Measurements from ENCODE around the gene GNAL.
"Not testable (repeated sequence)": the region's sequence is repeated elsewhere in the genome, so short reads cannot be mapped to it uniquely, and the experiment has no call there.

The GNAL gene

DNA sequence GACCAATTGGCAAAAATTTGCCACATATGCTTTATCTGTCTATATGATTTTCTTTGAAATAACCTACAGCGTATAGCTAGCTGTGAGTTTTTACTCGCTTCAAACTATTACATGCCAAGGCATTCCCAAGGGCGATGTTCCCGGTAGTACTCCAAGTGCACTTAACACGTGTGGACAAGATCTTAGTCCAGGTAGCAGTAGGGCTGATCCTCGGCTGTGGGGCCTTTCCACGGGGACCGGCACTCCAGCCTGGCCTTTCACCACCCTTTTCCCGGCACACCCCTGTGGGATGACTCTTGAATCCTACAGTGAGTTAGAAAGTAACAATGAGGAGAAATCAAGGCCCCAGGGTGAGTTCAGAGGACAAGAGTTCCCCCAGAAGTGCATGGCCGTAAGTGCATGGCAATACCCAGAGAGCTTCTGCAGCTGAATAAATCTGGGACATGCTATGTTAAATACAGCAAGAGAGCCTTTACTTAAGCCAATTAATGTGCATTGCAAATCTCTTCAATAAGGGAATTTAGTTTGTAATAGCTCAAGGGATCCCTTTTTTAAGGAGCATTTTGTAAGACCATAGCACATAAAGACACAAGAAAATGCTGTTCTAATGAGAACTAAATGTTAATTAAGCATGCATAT lies 188.6 kb downstream of the GNAL start:
- no peak for DNase-seq (ENCODE audit: low read depth)

GRCh38 chr18:11880586-11881304 lies 191.7 kb downstream of the GNAL start:
- DNase-seq (ENCODE audit: low read depth): no peak

GRCh38 chr18:11882636-11883035 lies 193.6 kb downstream of the GNAL start:
- no peak for DNase-seq (ENCODE audit: low read depth)

DNA sequence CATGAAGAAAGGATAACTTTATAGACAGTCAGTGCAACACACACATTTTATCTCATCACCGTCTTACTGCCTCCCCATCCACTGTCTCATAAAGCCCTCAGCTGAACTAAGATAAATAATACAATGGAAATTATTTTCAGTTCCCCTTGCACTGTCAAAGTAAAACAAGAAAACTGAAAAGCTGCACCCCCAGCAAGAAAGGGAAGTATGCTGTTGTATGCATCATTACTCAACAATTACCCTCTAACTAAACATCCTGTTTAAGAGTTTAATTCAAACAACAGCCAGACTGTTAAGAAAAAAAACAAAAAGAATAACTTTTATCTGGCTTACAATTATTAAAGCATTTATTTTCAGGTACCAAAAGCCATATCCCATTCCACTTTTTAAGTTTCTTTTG lies 194.1 kb downstream of the GNAL start:
- DNase-seq (ENCODE audit: low read depth): no peak

- no peak for DNase-seq (ENCODE audit: low read depth)
Observed at GRCh38 chr18:11884396-11885030, 195.4 kb downstream of the GNAL start.

DNA sequence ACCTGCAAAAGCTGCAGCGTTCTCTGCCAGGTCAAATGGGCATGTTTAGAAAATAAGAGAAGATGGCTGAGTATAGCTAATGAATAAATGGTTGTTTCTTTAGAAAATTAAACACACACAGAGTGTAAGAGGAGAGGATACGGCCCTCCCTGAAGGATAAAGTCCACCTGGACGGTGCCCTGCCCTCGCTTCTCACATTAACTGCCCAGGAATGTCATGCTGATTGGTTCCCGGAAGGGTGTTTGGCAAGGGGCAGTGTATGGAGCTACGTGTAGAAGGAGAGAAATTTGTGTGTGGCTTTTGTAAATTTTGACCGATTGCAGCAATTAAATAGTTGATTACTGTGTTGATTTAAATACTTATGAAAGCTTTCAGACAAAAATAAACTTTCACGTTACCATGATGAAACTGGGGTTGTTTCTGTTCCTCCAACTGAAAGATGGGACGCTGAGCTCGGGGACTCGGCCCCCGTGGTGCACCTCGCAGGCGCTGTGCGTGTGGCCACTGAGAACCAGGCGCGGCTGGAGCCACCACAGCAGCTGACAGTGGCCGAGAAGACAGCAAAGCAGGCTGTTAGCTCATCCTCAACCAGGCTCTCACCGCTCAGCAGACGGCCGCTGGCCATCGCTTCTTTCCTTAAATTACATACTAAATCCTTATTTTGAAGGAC lies 196.3 kb downstream of the GNAL start:
- DNase-seq (ENCODE audit: low read depth): no peak

- no peak for DNase-seq (ENCODE audit: low read depth)
Observed at GRCh38 chr18:11886577-11887110, 197.6 kb downstream of the GNAL start.

- no peak for DNase-seq (ENCODE audit: low read depth)
Observed at GRCh38 chr18:11887328-11888128, 198.5 kb downstream of the GNAL start.

GRCh38 chr18:11888726-11889125 lies 199.7 kb downstream of the GNAL start:
- DNase-seq (ENCODE audit: low read depth): no peak

DNA sequence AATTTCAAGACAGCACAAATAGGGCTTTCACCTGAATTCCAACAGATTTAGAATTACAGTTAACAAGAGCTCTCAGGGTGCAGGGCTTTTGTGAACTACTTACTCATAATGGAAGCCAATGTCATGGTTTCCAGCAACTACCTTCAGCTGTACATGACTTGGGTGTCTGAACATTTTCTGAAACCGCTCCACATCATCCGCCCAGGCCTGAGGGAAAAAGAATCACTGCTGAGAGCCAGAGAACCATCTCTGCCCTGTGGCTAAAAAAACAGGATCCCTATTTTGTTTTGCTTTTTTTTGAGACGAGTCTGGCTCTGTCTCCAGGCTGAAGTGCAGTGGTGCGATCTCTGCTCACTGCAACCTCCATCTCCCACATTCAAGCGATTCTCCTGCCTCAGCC lies 200.2 kb downstream of the GNAL start:
- no peak for DNase-seq (ENCODE audit: low read depth)

GRCh38 chr18:11891737-11892136 lies 202.7 kb downstream of the GNAL start:
- DNase-seq (ENCODE audit: low read depth): no peak

DNA sequence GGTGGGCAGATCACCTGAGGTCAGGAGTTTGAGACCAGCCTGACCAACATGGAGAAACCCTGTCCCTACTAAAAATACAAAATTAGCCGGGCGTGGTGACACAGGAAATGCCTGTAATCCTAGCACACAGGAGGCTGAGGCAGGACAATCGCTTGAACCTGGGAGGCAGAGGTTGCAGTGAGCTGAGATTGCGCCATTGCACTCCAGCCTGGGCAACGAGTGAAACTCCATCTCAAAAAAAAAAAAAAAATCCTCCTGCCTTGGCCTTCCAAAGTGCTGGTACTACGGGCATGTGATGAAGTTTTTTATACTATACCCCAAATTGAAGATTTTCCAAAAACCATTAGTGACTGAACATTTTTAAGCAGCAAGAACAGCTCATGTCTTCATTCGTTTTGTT lies 203.4 kb downstream of the GNAL start:
- not testable (repeated sequence) for DNase-seq (ENCODE audit: low read depth)

GRCh38 chr18:11897781-11898180 lies 208.7 kb downstream of the GNAL start:
- DNase-seq (ENCODE audit: low read depth): no peak

DNA sequence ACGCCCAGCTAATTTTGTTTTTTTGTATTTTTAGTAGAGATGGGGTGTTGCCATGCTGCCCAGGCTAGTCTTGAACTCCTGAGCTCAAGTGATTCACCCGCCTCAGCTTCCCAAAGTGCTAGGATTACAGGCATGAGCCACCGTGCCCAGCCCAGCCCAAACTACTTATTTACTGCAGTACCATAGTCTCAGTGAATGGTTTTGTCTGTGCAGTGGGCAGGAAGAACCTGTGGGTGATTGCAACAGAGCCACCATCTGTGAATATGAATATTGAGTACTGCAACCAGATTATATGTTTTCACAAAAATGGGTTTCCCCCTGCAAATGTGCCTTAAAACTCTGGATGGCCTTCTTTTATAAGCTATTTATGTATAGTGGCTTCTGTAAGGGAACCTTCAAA lies 210.0 kb downstream of the GNAL start:
- no peak for DNase-seq (ENCODE audit: low read depth)

- DNase-seq (ENCODE audit: low read depth): no peak
Observed at GRCh38 chr18:11901826-11902438, 212.9 kb downstream of the GNAL start.

- DNase-seq (ENCODE audit: low read depth): no peak
Observed at GRCh38 chr18:11902522-11903292, 213.6 kb downstream of the GNAL start.

DNA sequence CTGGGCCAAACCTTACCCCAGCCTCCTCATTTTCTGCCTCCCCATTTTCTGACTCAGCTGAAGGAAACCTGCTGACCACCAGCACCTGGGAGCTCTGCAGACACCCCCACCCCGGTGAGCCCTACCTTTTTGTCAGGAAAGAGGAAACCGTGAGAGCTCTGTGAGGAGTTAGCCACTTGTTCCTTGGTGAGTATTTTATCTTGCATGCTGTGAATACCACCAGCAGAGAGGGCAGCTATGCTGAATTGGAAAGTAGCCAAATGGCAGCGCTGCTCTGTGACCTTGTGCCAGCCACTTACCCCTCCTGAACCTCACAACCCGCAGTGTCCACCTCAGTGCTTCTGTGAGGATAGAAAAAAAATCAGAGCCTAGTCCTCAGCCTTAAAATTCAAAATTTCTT lies 216.5 kb downstream of the GNAL start:
- no peak for DNase-seq (ENCODE audit: low read depth)

DNA sequence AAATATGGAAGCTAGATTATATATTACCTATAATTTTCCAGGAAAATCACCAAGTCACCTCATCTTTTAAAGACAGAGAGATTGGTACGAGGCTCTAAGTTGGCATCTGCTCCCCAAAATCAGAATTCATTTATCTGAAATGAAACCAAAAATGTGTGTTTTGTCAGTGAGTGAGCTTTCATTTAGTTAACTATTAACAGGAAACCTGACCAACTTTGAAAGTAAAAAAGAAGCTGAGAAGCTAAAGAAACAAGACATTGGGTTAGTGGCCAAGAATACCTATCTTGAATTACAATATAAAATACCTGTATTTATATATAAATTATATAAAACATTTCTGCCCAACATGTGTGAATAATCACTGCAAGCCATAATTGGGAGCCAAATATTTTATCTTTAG lies 217.1 kb downstream of the GNAL start:
- DNase-seq (ENCODE audit: low read depth): no peak

- no peak for DNase-seq (ENCODE audit: low read depth)
Observed at GRCh38 chr18:11906926-11907874, 218.1 kb downstream of the GNAL start.
